ENCODE data around the gene HMGCS2. TPM values are rescaled to one million over a fixed set of nuclear protein-coding genes. Genes with fewer than 3 reads are reported as not detected.

HMGCS2 gene
- total and polyA plus RNA-seq, 10 of the 15 experiments (the other 5 are each of a cell fraction or from before 2014, with no cell fraction given) = 0.49 TPM; not detected in 9

DNA sequence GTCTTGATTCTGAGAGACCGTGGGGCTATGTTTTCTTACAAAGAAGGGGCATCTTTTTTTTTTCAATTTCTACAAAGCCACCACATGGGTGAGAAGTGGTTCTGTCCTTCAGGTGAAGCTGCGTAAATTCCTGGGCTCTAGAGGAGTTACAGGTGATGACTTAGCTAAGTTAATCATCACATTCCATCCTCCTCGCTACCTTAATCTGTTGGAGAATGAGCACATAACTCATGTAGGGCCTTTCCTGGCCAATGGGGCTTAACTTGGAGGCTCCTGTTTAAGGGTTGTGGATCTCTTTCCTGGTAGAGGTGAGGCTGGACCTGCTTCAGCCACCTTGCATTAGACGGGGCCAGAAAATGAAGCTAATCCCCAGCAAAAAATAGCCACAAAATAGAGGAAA lies 22.7 kb upstream of the HMGCS2 start:
- Histone ChIP-seq H3K36me3 (ENCODE audit: control insufficient read depth in 2 of 2, insufficient read depth in 2 of 2, low read length in 1 of 2) (no peaks in the 10 kb centered on the region), H3K4me3 (no peak overlapping the region), H3K9me3 (replicated peaks; ENCODE audit: control insufficient read depth, insufficient read depth, low read length) (no peaks in the 10 kb centered on the region), H3K27ac (ENCODE audit: control insufficient read depth, insufficient read depth) (no peak overlapping the region), H2AFZ (ENCODE audit: control insufficient read depth, low read depth, low read length) (no peak overlapping the region), H4K20me1 (ENCODE audit: control insufficient read depth, insufficient read depth) (0 out of 2 replicates have a peak, but pooled peaks cover 3% of the 10 kb centered on the region), H3K79me2 (ENCODE audit: control insufficient read depth, insufficient read depth, low read length) (no peaks in the 10 kb centered on the region), H3K27me3 (replicated peaks in 1 of 2; ENCODE audit: control insufficient read depth in 2 of 2, insufficient read depth in 2 of 2, low read length in 1 of 2) (no peaks in the 10 kb centered on the region; a peak in 2 of 4 replicates), H3K4me1 (ENCODE audit: control insufficient read depth, insufficient read depth, low read length) (no peaks in the 10 kb centered on the region), H3K4me2 (ENCODE audit: control insufficient read depth, insufficient read depth) (no peak overlapping the region), H3K9ac (ENCODE audit: control insufficient read depth, insufficient read depth, low read length) (no peak overlapping the region)
- ATAC-seq (no peak), FAIRE-seq (no peak), DNase-seq (ENCODE audit: low read depth, low spot score) (no peak)
- 20% methylated on average over 4 of the region's 4 CpGs for WGBS (ENCODE audit: insufficient coverage, insufficient replicate concordance, low lambda C conversion rate, missing lambda C conversion rate)
- SMC1A ChIA-PET (ENCODE audit: uncharacterized antibody, unreplicated experiment) = no interaction called here
- POLR2A ChIA-PET = interaction anchor here (0.6 kb wide), 1 partner anchor 730 kb away, joined by 3 read pairs; no protein-coding TSS in a partner anchor
- intact Hi-C loops (cut with micrococcal nuclease; ENCODE audit: unreplicated experiment) (no loop called here), in situ Hi-C loops (cut with MboI) (no loop called here)
- BruUV-seq (replicated peaks) = no TSS peak
- RAD21 ChIA-PET (ENCODE audit: unreplicated experiment) = no interaction called here
- CTCF ChIA-PET = no interaction called here
- TF ChIP-seq, protein P1, sequence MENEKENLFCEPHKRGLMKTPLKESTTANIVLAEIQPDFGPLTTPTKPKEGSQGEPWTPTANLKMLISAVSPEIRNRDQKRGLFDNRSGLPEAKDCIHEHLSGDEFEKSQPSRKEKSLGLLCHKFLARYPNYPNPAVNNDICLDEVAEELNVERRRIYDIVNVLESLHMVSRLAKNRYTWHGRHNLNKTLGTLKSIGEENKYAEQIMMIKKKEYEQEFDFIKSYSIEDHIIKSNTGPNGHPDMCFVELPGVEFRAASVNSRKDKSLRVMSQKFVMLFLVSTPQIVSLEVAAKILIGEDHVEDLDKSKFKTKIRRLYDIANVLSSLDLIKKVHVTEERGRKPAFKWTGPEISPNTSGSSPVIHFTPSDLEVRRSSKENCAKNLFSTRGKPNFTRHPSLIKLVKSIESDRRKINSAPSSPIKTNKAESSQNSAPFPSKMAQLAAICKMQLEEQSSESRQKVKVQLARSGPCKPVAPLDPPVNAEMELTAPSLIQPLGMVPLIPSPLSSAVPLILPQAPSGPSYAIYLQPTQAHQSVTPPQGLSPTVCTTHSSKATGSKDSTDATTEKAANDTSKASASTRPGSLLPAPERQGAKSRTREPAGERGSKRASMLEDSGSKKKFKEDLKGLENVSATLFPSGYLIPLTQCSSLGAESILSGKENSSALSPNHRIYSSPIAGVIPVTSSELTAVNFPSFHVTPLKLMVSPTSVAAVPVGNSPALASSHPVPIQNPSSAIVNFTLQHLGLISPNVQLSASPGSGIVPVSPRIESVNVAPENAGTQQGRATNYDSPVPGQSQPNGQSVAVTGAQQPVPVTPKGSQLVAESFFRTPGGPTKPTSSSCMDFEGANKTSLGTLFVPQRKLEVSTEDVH (IDR thresholded peaks at IDR 0.05; ENCODE audit: low read depth, partially characterized antibody) = no peak
- TF ChIP-seq SUZ12 (IDR thresholded peaks at IDR 0.05; ENCODE audit: unreplicated experiment) (no peak), SUPT20H (IDR thresholded peaks at IDR 0.05; ENCODE audit: borderline replicate concordance, control insufficient read depth, low read depth, low read length) (no peak), HDGF (IDR thresholded peaks at IDR 0.05) (no peak), NR2F1 (conservative IDR thresholded peaks at IDR 0.05) (no peak), SIN3A (IDR thresholded peaks at IDR 0.05; ENCODE audit: low read depth, low read length) (no peak), ESRRA (IDR thresholded peaks at IDR 0.05; ENCODE audit: low read length) (no peak), CREB1 (IDR thresholded peaks at IDR 0.05; ENCODE audit: low read depth) (no peak), TARDBP (IDR thresholded peaks at IDR 0.05; ENCODE audit: borderline replicate concordance) (no peak), MYC (IDR thresholded peaks at IDR 0.05; ENCODE audit: insufficient read depth, insufficient read length, insufficient replicate concordance, low read length, severe bottlenecking) (no peak)
- TF ChIP-seq, protein P2, sequence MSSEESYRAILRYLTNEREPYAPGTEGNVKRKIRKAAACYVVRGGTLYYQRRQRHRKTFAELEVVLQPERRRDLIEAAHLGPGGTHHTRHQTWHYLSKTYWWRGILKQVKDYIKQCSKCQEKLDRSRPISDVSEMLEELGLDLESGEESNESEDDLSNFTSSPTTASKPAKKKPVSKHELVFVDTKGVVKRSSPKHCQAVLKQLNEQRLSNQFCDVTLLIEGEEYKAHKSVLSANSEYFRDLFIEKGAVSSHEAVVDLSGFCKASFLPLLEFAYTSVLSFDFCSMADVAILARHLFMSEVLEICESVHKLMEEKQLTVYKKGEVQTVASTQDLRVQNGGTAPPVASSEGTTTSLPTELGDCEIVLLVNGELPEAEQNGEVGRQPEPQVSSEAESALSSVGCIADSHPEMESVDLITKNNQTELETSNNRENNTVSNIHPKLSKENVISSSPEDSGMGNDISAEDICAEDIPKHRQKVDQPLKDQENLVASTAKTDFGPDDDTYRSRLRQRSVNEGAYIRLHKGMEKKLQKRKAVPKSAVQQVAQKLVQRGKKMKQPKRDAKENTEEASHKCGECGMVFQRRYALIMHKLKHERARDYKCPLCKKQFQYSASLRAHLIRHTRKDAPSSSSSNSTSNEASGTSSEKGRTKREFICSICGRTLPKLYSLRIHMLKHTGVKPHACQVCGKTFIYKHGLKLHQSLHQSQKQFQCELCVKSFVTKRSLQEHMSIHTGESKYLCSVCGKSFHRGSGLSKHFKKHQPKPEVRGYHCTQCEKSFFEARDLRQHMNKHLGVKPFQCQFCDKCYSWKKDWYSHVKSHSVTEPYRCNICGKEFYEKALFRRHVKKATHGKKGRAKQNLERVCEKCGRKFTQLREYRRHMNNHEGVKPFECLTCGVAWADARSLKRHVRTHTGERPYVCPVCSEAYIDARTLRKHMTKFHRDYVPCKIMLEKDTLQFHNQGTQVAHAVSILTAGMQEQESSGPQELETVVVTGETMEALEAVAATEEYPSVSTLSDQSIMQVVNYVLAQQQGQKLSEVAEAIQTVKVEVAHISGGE (CRISPR knock-in tag; IDR thresholded peaks at IDR 0.05) = no peak
- TF ChIP-seq, protein P3, sequence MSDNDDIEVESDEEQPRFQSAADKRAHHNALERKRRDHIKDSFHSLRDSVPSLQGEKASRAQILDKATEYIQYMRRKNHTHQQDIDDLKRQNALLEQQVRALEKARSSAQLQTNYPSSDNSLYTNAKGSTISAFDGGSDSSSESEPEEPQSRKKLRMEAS (IDR thresholded peaks at IDR 0.05; ENCODE audit: low read depth, low read length) = no peak
